Nephron progenitor cell (in vitro differentiated cells): ENCODE measurements around the gene ASXL2.

Experiments used
- DNase-seq: peaks from one replicate; pipeline ENCODE4 v3.0.0; 2021
- H3K27ac Mint-ChIP-seq: 2 replicates; pipeline ENCODE4 v1.8.0; 2021; ENCODE audit warnings: mild to moderate bottlenecking, moderate library complexity, mixed read lengths
- H3K27me3 Mint-ChIP-seq: 2 replicates; pipeline ENCODE4 v1.8.0; 2021; ENCODE audit warnings: mild to moderate bottlenecking, low read depth, mixed read lengths; ENCODE audit not compliant: poor library complexity
- H3K36me3 Mint-ChIP-seq: 2 replicates; pipeline ENCODE4 v1.8.0; 2021; ENCODE audit warnings: low read depth, mixed read lengths
- H3K4me1 Mint-ChIP-seq: 2 replicates; pipeline ENCODE4 v1.8.0; 2021; ENCODE audit warnings: mixed read lengths
- H3K4me3 Mint-ChIP-seq: 2 replicates; pipeline ENCODE4 v1.8.0; 2021; ENCODE audit warnings: mild to moderate bottlenecking, moderate library complexity, mixed read lengths
- H3K9me3 Mint-ChIP-seq: 2 replicates; pipeline ENCODE4 v1.8.0; 2021; ENCODE audit warnings: mild to moderate bottlenecking, moderate library complexity, mixed read lengths
- CTCF ChIP-seq: fragments of 200-600 bp; sonication (generic); IDR thresholded peaks from 2 replicates; pipeline ENCODE4 v1.5.0; 2021; ENCODE audit warnings: antibody characterized with exemption

ASXL2 gene

GRCh38 chr2:25894135-25894830, 16.0 kb upstream of the ASXL2 start:
- no peaks in the 10 kb centered on the region for H3K9me3 Mint-ChIP-seq
- no peak overlapping the region for H3K27ac Mint-ChIP-seq
- TF ChIP-seq CTCF, result no peak
- H3K4me3 Mint-ChIP-seq, result no peak overlapping the region
- DNase-seq, result no peak
- peaks cover 14% of the 10 kb centered on the region for H3K4me1 Mint-ChIP-seq
- peaks cover 9% of the 10 kb centered on the region for H3K27me3 Mint-ChIP-seq
- no peaks in the 10 kb centered on the region for H3K36me3 Mint-ChIP-seq

DNA sequence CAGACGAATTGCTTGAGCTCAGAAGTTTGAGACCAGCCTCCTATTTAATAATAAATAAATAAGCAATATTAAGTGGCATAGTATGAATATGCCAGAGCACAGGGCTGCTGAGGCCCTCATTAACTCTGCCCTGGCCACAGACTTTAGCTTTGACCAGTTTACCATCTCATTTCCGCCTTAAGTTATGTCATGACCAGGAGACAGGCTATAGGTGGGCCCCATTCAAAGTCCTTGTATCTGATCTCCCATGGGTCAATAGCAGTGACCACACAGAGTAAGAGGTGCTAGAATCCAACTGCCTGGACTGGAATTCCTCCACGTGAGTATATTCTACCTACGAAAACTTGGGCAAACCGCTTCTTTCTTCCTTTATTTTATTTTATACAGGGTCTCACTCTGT, 13.4 kb upstream of the ASXL2 start:
- peaks cover 17% of the 10 kb centered on the region for H3K27me3 Mint-ChIP-seq
- H3K36me3 Mint-ChIP-seq, result no peaks in the 10 kb centered on the region
- H3K9me3 Mint-ChIP-seq, result no peaks in the 10 kb centered on the region
- H3K4me3 Mint-ChIP-seq, result no peak overlapping the region
- no peak overlapping the region for H3K27ac Mint-ChIP-seq
- peaks cover 14% of the 10 kb centered on the region for H3K4me1 Mint-ChIP-seq
- no peak for TF ChIP-seq CTCF
- DNase-seq, result no peak

DNA sequence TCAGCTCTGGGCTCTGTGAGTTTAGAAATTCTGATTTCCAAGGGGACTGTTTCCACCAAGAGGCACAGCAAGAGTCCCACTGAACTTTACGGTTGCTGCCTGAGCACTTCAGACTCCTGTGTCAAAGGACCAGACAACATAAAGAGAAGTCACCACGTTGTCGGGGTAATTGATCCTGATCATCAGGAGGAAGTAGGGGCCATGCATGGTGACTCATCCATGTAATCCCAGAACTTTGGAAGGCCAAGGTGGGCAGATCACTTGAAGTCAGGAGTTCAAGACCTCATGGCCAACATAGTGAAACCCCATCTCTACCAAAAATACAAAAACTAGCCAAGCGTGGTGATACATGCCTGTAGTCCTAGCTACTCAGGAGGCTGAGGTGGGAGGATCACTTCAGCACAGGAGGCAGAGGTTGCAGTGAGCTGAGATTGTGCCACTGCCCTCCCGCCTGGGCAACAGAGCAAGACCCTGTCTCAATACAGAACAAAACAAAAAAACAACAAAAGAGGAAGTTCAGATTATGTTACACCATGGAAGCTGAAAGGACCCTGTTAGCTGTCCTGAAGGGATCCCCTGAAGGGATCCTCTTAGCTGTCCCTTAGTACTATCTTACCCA, 9.4 kb upstream of the ASXL2 start:
- no peak for DNase-seq
- Mint-ChIP-seq H3K9me3 (no peaks in the 10 kb centered on the region), H3K27ac (no peak overlapping the region), H3K36me3 (no peaks in the 10 kb centered on the region), H3K27me3 (peaks cover 34% of the 10 kb centered on the region), H3K4me3 (no peak overlapping the region), H3K4me1 (no peaks in the 10 kb centered on the region)
- no peak for TF ChIP-seq CTCF

GRCh38 chr2:25885933-25886332, 7.6 kb upstream of the ASXL2 start:
- Mint-ChIP-seq H3K27me3 (peaks cover 35% of the 10 kb centered on the region), H3K4me1 (no peaks in the 10 kb centered on the region), H3K36me3 (no peaks in the 10 kb centered on the region), H3K9me3 (no peaks in the 10 kb centered on the region), H3K27ac (no peak overlapping the region), H3K4me3 (no peak overlapping the region)
- no peak for TF ChIP-seq CTCF
- DNase-seq, result no peak

- Mint-ChIP-seq H3K4me3 (no peak overlapping the region), H3K9me3 (no peaks in the 10 kb centered on the region), H3K27me3 (peaks cover 39% of the 10 kb centered on the region), H3K36me3 (no peaks in the 10 kb centered on the region), H3K27ac (no peak overlapping the region), H3K4me1 (peaks cover 15% of the 10 kb centered on the region)
- no peak for DNase-seq
- no peak for TF ChIP-seq CTCF
Observed at GRCh38 chr2:25881764-25882163, 3.5 kb upstream of the ASXL2 start.

- TF ChIP-seq CTCF, result no peak
- Mint-ChIP-seq H3K27me3 (peaks cover 27% of the 10 kb centered on the region), H3K9me3 (no peaks in the 10 kb centered on the region), H3K27ac (no peak overlapping the region), H3K4me3 (peak overlapping the region; percentile 98), H3K4me1 (peaks cover 25% of the 10 kb centered on the region), H3K36me3 (peaks cover 10% of the 10 kb centered on the region)
- no peak for DNase-seq
Observed at GRCh38 chr2:25879133-25879730, 945 bp upstream of the ASXL2 start.
